PFSK-1 (cell line): ENCODE results near the gene C10orf53.

ENCODE experiments used
- POLR2AphosphoS5 ChIP-seq: IDR thresholded peaks from 2 replicates; pipeline ENCODE4 v1.6.1; 2012; ENCODE audit warnings: low read depth, mild to moderate bottlenecking, control low read depth, low read length, moderate library complexity
- SIN3A ChIP-seq: IDR thresholded peaks from 2 replicates; pipeline ENCODE4 v1.6.1; 2012; ENCODE audit warnings: mild to moderate bottlenecking, low read length, moderate library complexity, borderline replicate concordance; ENCODE audit not compliant: insufficient read depth
- TAF1 ChIP-seq: IDR thresholded peaks from 2 replicates; pipeline ENCODE4 v1.6.1; 2012; ENCODE audit warnings: low read length, control low read depth, borderline replicate concordance; ENCODE audit not compliant: insufficient read depth
- TF ChIP-seq, protein P1 (sequence below), 2 experiments: IDR thresholded peaks; 2 replicates each; pipeline versions ENCODE4 v1.6.1 to v1.8.0; 2011 to 2012; ENCODE audit warnings: low read depth in 2 of 2, low read length in 2 of 2, control low read depth in 1 of 2, inconsistent platforms in 1 of 2, mild to moderate bottlenecking in 1 of 2, moderate library complexity in 1 of 2; ENCODE audit not compliant: insufficient read depth in 1 of 2

DNA sequence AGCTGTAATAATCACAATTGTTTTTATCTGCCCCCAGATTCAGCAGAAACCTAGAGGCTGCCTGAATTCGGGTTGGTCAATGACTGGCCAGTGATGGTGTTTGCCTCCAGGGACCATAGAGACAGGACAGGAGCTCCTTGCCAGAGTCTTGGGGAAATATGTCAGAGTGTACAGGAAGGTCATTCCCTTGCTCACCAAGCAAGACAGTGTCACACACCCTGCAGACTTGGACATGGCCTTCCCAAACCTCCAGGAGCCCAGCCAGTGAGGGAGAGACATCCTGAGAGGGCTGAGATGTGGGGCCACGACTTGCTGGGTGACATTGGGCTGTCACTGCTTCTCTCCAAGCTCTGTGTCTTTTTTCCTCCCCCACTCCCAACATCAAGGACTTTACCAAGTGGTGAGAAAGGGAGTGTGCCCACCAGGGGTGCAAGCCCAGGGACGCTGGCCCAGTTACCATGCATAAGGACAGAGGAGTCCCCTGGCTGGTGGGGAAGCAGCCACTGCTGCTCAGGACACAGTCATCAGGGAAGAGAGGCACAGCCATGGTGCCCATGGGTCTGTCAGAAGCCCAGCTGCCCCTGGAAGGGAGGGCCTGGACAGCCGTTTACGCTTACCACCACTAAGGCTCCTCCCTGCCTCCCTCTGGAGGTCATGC lies 25.3 kb upstream of the C10orf53 start:
- TF ChIP-seq, protein P1, sequence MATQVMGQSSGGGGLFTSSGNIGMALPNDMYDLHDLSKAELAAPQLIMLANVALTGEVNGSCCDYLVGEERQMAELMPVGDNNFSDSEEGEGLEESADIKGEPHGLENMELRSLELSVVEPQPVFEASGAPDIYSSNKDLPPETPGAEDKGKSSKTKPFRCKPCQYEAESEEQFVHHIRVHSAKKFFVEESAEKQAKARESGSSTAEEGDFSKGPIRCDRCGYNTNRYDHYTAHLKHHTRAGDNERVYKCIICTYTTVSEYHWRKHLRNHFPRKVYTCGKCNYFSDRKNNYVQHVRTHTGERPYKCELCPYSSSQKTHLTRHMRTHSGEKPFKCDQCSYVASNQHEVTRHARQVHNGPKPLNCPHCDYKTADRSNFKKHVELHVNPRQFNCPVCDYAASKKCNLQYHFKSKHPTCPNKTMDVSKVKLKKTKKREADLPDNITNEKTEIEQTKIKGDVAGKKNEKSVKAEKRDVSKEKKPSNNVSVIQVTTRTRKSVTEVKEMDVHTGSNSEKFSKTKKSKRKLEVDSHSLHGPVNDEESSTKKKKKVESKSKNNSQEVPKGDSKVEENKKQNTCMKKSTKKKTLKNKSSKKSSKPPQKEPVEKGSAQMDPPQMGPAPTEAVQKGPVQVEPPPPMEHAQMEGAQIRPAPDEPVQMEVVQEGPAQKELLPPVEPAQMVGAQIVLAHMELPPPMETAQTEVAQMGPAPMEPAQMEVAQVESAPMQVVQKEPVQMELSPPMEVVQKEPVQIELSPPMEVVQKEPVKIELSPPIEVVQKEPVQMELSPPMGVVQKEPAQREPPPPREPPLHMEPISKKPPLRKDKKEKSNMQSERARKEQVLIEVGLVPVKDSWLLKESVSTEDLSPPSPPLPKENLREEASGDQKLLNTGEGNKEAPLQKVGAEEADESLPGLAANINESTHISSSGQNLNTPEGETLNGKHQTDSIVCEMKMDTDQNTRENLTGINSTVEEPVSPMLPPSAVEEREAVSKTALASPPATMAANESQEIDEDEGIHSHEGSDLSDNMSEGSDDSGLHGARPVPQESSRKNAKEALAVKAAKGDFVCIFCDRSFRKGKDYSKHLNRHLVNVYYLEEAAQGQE (IDR thresholded peaks at IDR 0.05; ENCODE audit: insufficient read depth in 1 of 2, low read depth in 2 of 2, low read length in 2 of 2), result no peak
- TF ChIP-seq POLR2AphosphoS5 (no peak), TAF1 (no peak), SIN3A (no peak)
